Endothelial cell (in vitro differentiated cells): ENCODE results near the gene PGA5. TPM values are rescaled to one million over a fixed set of nuclear protein-coding genes. Genes with fewer than 3 reads are reported as not detected.

Experiments used
- DNase-seq: peaks from one replicate; pipeline ENCODE4 v3.0.0; 2021; ENCODE audit warnings: low spot score
- H3K27ac Mint-ChIP-seq: one replicate; pipeline ENCODE4 v1.8.0; 2021; ENCODE audit warnings: mixed read lengths, inconsistent platforms; ENCODE audit not compliant: unreplicated experiment
- H3K27me3 Mint-ChIP-seq: one replicate; pipeline ENCODE4 v1.8.0; 2021; ENCODE audit warnings: mild to moderate bottlenecking, moderate library complexity, mixed read lengths, inconsistent platforms; ENCODE audit not compliant: unreplicated experiment
- H3K36me3 Mint-ChIP-seq: one replicate; pipeline ENCODE4 v1.8.0; 2021; ENCODE audit warnings: mild to moderate bottlenecking, low read depth, mixed read lengths, inconsistent platforms; ENCODE audit not compliant: unreplicated experiment
- H3K4me1 Mint-ChIP-seq: one replicate; pipeline ENCODE4 v1.8.0; 2021; ENCODE audit warnings: mild to moderate bottlenecking, mixed read lengths, inconsistent platforms; ENCODE audit not compliant: unreplicated experiment
- H3K4me3 Mint-ChIP-seq: one replicate; pipeline ENCODE4 v1.8.0; 2021; ENCODE audit warnings: mild to moderate bottlenecking, mixed read lengths, inconsistent platforms; ENCODE audit not compliant: unreplicated experiment
- H3K9me3 Mint-ChIP-seq: one replicate; pipeline ENCODE4 v1.8.0; 2021; ENCODE audit warnings: mixed read lengths, inconsistent platforms; ENCODE audit not compliant: unreplicated experiment
- CTCF ChIP-seq: fragments of 200-600 bp; sonication (generic); IDR thresholded peaks from one replicate; pipeline ENCODE4 v1.5.0; 2021; ENCODE audit warnings: antibody characterized with exemption; ENCODE audit not compliant: unreplicated experiment
- total RNA-seq: library from RNA; stranded (reverse); fragmentation: NEBNext Ultra II Directional; extraction: Animal tissue kit (Norgen Biotek cat#: 25700); gene quantifications from one replicate; pipeline ENCODE4 v1.2.1, GENCODE V29; 2021; ENCODE audit not compliant: unreplicated experiment

PGA5 gene
- total RNA-seq, 1 donor from 2014 or later: 1.2 TPM

- Mint-ChIP-seq H3K36me3 (peaks cover 23% of the 10 kb centered on the region), H3K27ac (no peak overlapping the region), H3K9me3 (no peaks in the 10 kb centered on the region), H3K4me3 (no peak overlapping the region), H3K27me3 (peaks cover 19% of the 10 kb centered on the region), H3K4me1 (peaks cover 28% of the 10 kb centered on the region)
- no peak for DNase-seq
- no peak for TF ChIP-seq CTCF
Observed at GRCh38 chr11:61290905-61291690, 50.1 kb downstream of the PGA5 start.

GRCh38 chr11:61292356-61292755 lies 51.4 kb downstream of the PGA5 start:
- Mint-ChIP-seq H3K27ac (peak overlapping the region; percentile 63), H3K9me3 (no peaks in the 10 kb centered on the region), H3K27me3 (peaks cover 20% of the 10 kb centered on the region), H3K36me3 (peaks cover 23% of the 10 kb centered on the region), H3K4me1 (peaks cover 30% of the 10 kb centered on the region), H3K4me3 (peak overlapping the region; percentile 78)
- TF ChIP-seq CTCF: no peak
- no peak for DNase-seq

GRCh38 chr11:61293867-61294716 lies 53.1 kb downstream of the PGA5 start:
- no peak for TF ChIP-seq CTCF
- Mint-ChIP-seq H3K9me3 (no peaks in the 10 kb centered on the region), H3K27ac (no peak overlapping the region), H3K4me1 (peaks cover 42% of the 10 kb centered on the region), H3K27me3 (peaks cover 24% of the 10 kb centered on the region), H3K36me3 (peaks cover 28% of the 10 kb centered on the region), H3K4me3 (peak overlapping the region; percentile 88)
- DNase-seq: peak; percentile 26

- Mint-ChIP-seq H3K27me3 (peaks cover 24% of the 10 kb centered on the region), H3K36me3 (peaks cover 28% of the 10 kb centered on the region), H3K27ac (peak within 1 kb of the TSS; percentile 62), H3K4me3 (peak within 1 kb of the TSS; percentile 88), H3K4me1 (peaks cover 42% of the 10 kb centered on the region), H3K9me3 (no peaks in the 10 kb centered on the region)
- peak; percentile 80 for DNase-seq
- TF ChIP-seq CTCF: no peak
Observed at GRCh38 chr11:61294717-61295595, 54.0 kb downstream of the PGA5 start, which contains the start of gene VWCE. Gene VWCE (minus strand): TSS chr11:61295316. CDS start chr11:61295037, 279 bp downstream.
